ENCODE measurements around the gene SORT1.
A peak's percentile ranks its signal among the peaks of the same experiment; 100 is the strongest.
"Not testable (repeated sequence)": the region's sequence is repeated elsewhere in the genome, so short reads cannot be mapped to it uniquely, and the experiment has no call there.

Gene SORT1

GRCh38 chr1:109379422-109379821 is 18.3 kb downstream of the SORT1 start:
- DNase-seq, result no peak

DNA sequence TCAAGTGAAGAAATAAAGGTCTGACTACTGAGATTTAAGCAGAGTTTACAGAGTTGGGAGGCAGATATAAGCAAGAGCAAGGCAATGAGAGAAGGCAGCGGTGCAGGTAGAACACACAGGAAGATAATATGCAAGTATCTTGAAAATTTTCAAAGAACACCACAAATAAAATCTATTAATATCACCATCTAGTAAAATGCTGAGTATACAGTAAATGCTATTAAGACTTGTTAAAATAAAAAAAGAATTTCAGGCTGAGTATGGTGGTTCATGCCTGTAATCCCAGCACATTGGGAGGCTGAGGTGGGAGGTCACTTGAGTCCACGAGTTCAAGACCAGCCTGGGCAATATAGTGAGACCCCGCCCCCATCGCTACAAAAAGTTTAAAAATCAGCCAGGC is 20.0 kb downstream of the SORT1 start:
- no peak for DNase-seq

DNA sequence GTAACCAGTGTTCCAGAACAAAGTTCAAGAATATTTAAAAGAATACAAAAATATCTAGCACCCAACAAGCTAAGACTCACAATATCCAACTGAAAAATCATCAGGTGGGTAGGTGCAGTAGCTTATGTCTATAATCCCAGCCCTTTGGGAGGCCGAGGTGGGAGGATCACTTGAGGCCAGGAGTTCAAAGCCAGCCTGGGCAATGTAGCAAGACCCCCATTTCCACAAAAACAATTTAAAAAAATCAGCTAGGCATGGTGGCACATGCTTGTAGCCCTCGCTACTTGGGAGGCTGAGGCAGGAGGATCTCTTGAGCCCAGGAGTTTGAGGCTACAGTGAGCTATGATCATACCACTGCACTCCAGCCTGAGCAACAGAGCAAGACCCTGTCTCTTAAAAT is 24.0 kb downstream of the SORT1 start:
- not testable (repeated sequence) for DNase-seq

DNA sequence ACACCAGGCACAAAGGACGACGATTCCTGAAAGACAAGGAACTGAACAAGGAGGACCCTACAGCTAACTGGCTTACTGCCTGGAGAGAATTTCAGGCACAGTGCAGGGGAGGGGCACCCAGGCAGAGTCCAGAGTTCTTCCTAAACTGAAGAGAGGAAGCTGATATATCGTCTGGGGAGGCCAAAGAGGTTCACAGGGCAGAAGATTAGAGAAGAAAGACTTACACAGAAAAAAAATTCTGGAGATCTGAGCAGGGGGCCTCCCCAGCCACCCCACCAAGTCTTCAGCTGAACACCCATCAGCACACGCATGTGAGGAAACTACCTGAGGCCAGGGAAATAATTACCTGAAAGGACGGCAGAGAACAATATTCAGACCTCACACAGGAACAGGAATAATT is 24.6 kb downstream of the SORT1 start:
- no peak for DNase-seq

GRCh38 chr1:109372281-109372680 is 25.4 kb downstream of the SORT1 start:
- DNase-seq, result no peak

- DNase-seq, result peak in 1 of 2 donors; percentile 14
Observed at GRCh38 chr1:109371341-109371739, 26.4 kb downstream of the SORT1 start.

GRCh38 chr1:109370712-109371340 is 26.9 kb downstream of the SORT1 start:
- DNase-seq, result no peak

GRCh38 chr1:109369167-109369746 is 28.5 kb downstream of the SORT1 start:
- peak in 1 of 2 donors; percentile 11 for DNase-seq

DNA sequence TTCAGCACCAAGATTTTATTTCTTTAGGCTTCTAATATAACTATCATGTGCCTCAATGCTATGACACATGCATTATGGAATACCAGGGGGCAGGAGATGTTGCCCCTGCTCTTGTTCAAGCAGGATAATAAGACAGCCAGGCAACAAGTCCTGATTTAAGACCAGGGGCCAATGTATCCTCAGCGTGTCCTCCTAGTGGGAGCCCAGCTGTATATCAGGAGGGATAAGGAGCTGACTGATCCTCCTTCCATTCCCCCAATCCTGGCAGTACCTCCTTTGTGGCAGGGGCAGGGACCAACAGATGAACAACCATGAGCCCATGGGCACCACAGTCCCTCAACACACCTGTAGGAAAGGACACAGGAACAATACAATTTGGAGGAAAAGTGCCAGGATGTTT is 29.3 kb downstream of the SORT1 start:
- no peak for DNase-seq

- no peak for DNase-seq
Observed at GRCh38 chr1:109367626-109368025, 30.1 kb downstream of the SORT1 start.

- DNase-seq, result no peak
Observed at GRCh38 chr1:109365642-109366204, 32.0 kb downstream of the SORT1 start.

- DNase-seq, result no peak
Observed at GRCh38 chr1:109361649-109362048, 36.1 kb downstream of the SORT1 start.

DNA sequence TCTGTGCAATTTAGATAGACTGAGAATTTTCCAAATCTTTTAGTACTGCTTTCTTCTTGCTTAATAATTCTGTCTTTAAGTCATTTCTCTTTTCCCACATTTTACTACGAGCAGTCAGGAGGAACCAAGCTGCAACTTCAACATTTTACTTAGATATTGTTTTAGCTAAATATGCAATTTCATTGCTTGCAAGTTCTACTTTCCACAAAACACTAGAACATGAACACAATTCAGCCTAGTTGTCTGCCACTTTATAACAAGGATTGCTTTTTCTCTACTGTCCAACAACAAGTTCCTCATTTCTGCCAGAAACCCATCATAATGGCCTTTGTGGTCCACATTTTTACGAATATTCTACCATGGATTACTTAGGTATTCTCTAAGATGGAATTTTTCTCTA is 36.6 kb downstream of the SORT1 start:
- no peak for DNase-seq

- no peak for DNase-seq
Observed at GRCh38 chr1:109357616-109358015, 40.1 kb downstream of the SORT1 start.

DNA sequence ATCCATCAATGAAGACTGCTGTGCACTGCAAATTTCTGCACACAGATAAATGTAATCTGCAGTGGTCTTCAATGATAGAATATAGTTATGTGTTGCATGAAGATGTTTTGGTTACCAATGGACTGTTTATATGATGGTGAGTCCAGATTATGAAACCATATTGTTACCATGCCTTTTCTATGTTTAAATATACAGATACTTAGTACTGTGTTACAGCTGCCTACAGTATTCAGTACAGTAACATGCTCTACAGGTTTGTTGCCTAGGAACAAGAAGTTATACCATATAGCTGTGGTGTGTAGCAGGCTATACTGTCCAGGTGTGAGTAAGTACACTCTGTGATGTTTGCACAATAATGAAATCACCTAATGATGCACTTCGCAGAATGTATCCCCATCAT is 40.8 kb downstream of the SORT1 start:
- DNase-seq, result no peak

DNA sequence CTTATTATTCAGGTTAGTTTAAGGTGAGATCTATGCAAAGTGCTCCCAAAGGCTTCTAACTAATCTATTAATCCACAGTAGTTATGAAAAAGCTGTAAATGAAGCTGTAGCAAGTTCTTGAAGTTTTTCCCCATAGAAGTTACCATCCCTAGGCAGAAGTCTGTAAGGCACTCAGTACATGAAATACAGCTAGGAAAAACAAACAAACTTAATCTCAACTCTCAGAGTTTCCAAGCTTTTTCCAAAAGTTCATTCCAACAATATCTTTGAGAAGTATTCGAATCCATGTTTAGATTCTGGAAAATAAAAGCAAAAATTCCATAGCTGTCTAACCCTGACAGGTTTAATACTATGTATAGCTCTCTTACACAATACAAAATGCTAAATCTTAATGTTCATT is 41.2 kb downstream of the SORT1 start:
- DNase-seq, result no peak

DNA sequence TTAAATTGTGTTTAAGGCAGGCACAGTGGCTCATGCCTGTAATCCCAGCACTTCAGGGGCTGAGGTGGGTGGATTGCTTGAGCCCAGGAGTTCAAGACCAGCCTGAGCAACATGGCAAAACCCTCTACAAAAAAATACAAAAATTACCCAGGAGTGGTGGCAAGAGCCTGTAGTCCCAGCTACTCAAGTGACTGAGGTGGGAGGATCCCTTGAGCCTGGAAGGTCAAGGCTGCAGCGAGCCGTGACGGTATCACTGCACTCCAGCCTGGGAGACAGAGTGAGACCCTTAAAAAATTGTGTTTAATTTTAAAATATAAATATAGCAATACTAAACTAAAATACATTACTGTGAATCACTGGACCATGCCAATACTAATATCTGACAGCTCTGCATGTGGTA is 42.8 kb downstream of the SORT1 start:
- no peak for DNase-seq

DNA sequence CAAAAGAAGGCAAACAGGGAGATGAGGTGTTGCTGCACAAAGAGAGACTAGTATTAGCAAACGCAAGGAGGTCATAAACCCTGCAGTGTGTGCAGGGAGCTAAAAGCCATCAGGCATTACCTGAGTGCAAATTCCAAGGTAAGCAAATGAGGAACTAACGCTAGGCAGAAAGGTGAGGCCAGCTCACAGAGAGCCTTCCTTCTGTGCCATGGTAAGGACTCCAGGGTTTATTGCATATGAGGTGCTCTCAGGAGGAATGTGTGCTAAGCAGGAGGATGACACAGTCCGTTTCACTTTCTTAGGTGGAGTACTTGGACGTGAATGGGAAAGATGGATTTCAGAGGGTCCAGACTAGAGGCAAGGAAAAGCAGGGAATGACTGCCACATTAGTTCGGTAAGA is 46.3 kb downstream of the SORT1 start:
- no peak for DNase-seq

GRCh38 chr1:109350655-109351054 is 47.1 kb downstream of the SORT1 start:
- no peak for DNase-seq

- no peak for DNase-seq
Observed at GRCh38 chr1:109350182-109350581, 47.5 kb downstream of the SORT1 start.

GRCh38 chr1:109347511-109347910 is 50.2 kb downstream of the SORT1 start:
- DNase-seq, result no peak

- no peak for DNase-seq
Observed at GRCh38 chr1:109341944-109342930, 55.5 kb downstream of the SORT1 start.

GRCh38 chr1:109338608-109339007 is 59.1 kb downstream of the SORT1 start:
- DNase-seq, result no peak

DNA sequence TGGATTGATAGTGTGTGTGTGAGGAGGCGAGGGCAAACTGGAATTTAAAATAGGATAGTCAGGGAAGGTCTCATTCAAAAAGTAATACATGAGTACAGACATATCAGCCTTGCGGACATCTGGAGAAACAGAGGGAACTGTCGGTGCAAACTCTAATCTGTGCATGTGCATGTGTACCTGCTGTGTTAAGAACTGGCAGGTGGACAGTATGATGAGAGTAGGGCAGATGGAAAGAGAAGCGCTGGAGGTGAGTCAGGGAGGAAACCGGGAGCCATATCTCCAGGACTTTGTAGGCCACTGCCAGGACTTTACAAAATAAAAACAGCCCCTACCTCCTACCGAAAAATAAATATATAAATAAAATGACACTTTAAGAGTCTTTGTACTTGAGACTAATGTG is 59.6 kb downstream of the SORT1 start:
- DNase-seq, result no peak

All from CD4-positive, alpha-beta T cell treated with Interleukin-1 beta for 1 hour (primary cell).